T follicular helper cell (primary cell): Measurements from ENCODE around the gene LRRC59.
A peak's percentile ranks its signal among the peaks of the same experiment; 100 is the strongest.
"Not testable (repeated sequence)": the region's sequence is repeated elsewhere in the genome, so short reads cannot be mapped to it uniquely, and the experiment has no call there.

Experiments
- DNase-seq: peaks from one replicate; pipeline ENCODE4 v3.0.0-alpha.2; 2020; ENCODE audit warnings: low read depth

LRRC59 gene

DNA sequence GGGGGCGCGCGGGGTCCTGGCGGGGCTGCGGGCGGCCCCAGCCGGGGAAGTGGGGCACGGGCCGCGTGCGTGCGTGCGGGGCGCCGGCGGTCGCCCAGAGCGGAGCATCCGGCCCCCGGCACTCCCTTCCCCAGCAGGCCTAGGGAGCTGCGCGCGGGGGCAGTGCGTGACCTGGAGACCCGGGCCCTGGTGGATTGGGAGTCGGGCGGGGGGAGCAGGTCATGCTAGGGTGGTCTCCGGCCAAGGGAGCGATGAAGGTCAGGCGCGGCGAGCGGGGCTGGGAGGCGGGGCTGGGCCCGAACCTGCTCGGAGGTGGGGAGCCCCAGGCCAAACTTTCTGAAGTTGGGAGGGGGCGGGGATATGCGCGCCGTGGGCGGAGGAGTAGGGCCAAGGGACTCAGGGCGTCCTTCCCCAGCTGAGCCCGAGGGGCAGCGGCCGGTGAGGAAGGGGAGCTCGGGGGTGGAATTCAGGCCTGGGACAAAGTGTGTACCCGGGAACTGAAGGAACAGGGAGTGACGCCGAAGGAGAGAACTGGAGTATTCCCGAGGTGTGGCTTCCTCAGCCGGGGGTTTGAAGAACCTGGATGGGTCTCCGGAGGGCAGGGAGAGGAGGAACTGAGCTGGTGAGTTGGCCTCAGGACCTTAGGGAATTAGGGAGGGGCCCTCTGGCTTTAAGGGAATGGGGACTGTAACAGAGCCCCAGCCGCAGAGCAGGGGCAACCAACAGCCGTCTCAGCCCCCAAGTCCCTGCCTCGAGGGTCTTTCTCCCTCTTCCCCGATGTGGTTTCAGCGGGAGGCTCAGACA, 50.8 kb downstream of the LRRC59 start:
- DNase-seq: no peak

DNA sequence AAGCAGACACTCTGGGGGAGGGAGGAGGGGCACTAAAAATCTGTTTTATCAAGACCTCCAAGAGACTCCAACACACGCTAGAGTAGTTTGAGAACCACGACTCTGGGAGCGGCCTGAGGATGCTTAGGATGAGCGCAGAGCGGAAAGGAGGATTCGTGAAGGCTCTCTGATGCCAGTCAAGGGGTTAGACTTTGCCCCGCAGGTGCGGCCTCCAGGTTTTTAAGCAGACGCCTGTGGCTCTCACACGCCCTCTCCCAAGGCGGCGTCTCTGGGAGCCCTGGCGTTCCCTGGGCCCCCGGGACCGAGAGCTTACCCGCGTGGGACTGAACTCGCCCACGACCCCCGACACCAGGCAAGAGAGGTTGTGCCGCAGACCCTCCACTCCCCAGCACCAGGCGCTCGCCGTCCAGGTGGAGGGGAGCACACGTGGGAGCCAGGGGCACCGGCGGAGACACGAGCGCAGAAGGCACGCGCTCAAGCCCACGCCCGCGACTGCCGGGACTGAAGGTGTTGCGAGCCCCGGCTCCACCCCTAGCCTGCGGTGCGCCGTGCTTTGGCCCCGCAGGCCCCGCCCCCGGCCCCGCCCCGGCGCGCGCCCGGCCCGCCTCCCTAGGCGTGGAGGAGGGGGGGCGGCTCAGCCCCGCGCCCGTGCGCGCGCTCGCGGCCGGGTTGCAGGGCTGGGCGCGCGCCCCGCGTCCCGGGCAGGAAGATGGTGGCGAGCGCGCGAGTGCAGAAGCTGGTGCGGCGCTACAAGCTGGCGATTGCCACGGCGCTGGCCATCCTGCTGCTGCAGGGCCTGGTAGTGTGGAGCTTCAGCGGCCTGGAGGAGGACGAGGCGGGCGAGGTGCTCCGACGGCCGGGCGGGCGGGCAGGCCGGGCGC, 51.7 kb downstream of the LRRC59 start, which contains the start of gene XYLT2:
Gene XYLT2 (plus strand): TSS at position 695 of the 881 bp plus-strand sequence. CDS start 15 bp downstream, at position 710.
- peak; percentile 90 for DNase-seq

DNA sequence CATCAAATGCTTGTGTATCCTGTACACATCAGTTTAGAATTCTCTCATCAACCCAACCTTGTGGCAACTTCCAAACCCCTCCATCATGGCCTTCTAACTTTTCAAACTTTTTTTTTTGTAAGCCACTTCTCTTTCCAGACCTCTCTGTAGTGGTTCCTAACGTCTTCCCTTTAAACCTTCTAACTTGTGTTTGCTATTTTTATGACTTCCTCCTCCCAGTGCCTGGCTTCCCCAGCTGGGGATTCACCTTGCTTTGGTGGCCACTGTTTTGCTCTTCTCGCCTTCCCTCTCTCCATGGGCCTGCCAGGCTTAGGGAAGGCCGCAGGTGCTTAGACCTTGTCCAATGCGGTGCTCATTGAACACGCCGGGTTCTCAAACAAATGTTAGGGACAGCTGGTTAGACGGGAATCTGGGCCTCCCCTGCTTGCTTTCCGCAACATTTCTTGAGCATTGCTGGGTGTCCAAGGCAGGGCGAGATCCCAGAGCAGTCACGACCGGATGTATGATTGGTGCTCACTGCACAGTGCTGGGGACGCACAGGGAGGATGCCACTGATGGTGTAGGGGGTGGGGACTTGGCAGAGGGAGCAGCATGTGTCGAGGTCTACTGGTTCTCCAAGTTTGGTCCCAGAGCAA, 52.5 kb downstream of the LRRC59 start:
- DNase-seq: no peak

DNA sequence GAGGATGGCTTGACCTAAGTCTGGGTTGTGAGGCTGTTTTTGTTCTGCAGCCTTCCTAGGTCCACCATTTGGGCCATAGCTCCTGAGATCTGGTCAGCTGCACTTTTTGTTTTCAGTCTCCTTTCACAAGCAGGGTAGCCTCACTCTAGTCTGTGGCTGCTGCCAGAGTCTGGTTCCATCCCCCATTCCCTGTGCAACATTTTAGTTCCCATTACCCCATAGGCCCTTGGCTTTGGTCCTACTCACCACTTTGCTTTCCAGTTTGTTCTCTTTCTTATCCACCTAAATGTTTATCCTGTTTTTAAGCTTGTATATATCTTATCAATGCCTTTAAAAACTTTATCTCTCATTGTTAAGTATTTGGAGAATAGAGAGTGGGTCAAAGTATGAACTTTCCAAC, 57.9 kb downstream of the LRRC59 start:
- no peak for DNase-seq

DNA sequence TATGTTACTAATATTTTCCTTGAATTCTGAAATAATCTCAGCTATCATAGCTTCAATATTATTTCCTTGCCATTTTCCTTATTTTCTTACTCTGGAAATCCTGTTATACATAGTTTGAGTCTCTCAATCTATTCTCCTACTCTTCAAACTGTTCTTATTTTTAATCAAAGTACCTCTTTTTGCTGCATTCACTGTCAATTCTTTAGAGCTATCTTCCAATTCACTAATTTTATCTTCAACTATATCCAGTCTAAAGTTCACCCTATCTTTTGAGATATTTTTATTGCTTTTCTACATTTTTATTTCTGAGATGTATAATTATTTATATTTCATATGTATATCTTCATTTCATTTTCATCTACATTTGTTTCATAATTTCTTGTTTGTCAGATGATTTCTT, 58.7 kb downstream of the LRRC59 start:
- no peak for DNase-seq

DNA sequence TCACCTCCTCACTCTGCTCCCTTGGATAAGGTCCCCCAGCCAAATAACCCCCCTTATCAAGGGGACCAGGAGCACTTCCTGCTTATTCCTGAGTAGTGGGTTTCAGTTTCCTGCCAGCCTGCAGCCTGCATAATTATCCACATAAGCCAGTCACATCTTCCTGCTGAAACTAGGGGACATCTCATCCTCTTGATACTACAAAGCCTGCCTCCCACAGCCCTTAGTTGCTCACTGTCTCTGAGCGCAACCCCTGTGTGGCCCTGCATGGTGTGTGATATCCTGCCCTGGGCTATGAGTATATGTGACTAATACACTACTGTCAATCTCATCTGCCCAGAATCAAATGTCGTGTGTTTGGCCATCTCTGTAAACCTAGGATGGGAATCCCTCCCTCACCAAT, 59.4 kb downstream of the LRRC59 start:
- DNase-seq: no peak

DNA sequence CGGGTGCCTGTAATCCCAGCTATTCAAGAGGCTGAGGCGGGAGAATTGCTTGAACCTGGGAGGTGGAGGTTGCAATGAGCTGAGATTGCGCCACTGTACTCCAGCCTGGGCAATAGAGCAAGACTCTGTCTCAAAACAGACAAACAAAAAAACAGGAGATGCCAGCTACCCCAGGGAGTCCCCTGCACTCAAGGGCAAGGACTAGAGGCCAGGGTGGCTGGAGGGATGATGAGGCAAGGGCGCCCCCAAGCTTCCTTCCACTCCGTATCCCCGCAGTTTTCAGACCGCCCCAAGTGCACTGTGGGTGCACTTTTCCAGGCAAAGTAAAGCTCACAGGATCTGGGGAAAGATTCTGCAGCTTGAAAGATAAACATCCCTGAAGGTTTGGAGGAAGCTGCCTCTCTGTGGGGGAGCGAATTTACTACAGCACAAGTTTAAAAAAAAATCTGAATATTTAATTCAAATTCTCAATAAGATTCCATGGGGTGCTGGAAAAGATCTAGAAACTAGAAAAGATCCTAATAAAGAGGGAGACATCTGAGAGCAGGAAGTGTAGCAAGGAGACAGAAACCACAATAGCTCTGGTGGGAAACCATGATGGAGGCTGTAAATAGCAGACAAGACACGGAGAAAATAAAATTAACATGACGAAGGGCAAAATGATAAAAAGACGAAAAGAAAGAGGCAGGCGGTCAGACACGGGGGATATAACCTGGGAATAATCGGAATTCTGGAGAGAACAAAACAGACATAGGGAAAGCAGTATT, 63.8 kb downstream of the LRRC59 start:
- not testable (repeated sequence) for DNase-seq

DNA sequence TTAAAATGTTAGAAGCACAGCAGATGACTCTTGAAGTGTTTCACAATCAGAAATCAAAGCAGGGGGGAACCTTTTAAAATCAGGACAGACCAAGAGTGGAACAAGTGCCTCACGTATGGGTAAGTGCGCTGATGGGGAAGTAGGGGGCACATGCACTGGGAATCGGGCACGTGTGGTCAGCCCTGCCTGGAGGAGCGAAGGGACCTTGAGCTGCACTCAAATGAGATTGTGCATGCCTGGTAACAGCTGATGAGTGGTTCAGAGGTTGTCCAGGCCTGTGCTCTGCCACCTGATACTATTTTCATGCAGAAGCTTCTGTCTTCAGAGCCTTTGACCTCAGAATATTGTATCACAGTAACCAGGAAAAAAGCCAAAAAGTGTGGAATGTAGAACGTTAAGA, 65.1 kb downstream of the LRRC59 start:
- DNase-seq: no peak
